HepG2 (cell line): ENCODE measurements around the gene ZNF816. TPM values are rescaled to one million over a fixed set of nuclear protein-coding genes. Genes with fewer than 3 reads are reported as not detected.

Source experiments
- ATAC-seq: fragments of 200-7000 bp; cut with Tn5 transposase; 3 replicates; pipeline ENCODE4 v1.9.1; 2020; ENCODE audit warnings: mild to moderate bottlenecking, moderate library complexity
- BruUV-seq: library from RNA; stranded (reverse); fragments of 400-500 nt; replicated peaks from 2 replicates; lab custom pipeline; 2021; lab: Mats Ljungman, UMichigan
- CTCF ChIA-PET: fragments of 300-600 bp; formaldehyde crosslinking; extraction: SDS; loops from one replicate; lab custom pipeline; 2021; ENCODE audit warnings: low total read pairs, inconsistent platforms, low intra/inter-chr PET ratio; lab: Yijun Ruan, JAX
- POLR2A ChIA-PET: fragments of 350-600 bp; sonication (Branson Sonifier 250); formaldehyde crosslinking; loops from one replicate; lab custom pipeline; 2020; ENCODE audit warnings: antibody characterized with exemption, inconsistent platforms; lab: Yijun Ruan, JAX
- DNase-seq: peaks from one replicate; pipeline ENCODE4 v3.0.0-alpha.2; 2015; ENCODE audit warnings: low spot score
- FAIRE-seq: peaks from 3 replicates; lab custom pipeline; 2011; peaks lifted over from hg19 to GRCh38; lab: Jason Lieb, UNC
- H2AFZ ChIP-seq: one replicate; pipeline ENCODE4 v1.6.1; 2011; ENCODE audit warnings: low read length, inconsistent platforms
- H3K27ac ChIP-seq: fragments of 300-600 bp; 3 replicates; pipeline ENCODE4 v1.8.0; 2011; ENCODE audit warnings: mixed run types, mild to moderate bottlenecking, mixed read lengths, low read length, inconsistent platforms; ENCODE audit not compliant: insufficient read depth; ENCODE audit errors: extremely low read length
- H3K27me3 ChIP-seq, 2 experiments: fragments of 200-600 bp in 1 of 2; 2 replicates in 1 of 2; 3 replicates in 1 of 2; pipeline versions ENCODE4 v1.6.0 to v1.8.0; 2011; ENCODE audit warnings: low read length in 2 of 2, mild to moderate bottlenecking in 2 of 2, moderate library complexity in 2 of 2, inconsistent platforms in 1 of 2; ENCODE audit not compliant: insufficient read depth in 2 of 2, control insufficient read depth in 1 of 2
- H3K36me3 ChIP-seq, 2 experiments: fragments of 200-600 bp in 1 of 2; replicated peaks in 1 of 2; 2 replicates in 1 of 2; 3 replicates in 1 of 2; pipeline versions ENCODE4 v1.5.1 to v1.8.0; 2011; ENCODE audit warnings: low read length in 2 of 2, inconsistent platforms in 1 of 2; ENCODE audit not compliant: insufficient read depth in 2 of 2, control insufficient read depth in 1 of 2
- H3K4me1 ChIP-seq: 2 replicates; pipeline ENCODE4 v1.5.1; 2012; ENCODE audit warnings: low read length, inconsistent platforms; ENCODE audit not compliant: insufficient read depth
- H3K4me2 ChIP-seq: 2 replicates; pipeline ENCODE4 v1.6.0; 2011; ENCODE audit warnings: low read depth, low read length, inconsistent platforms
- H3K4me3 ChIP-seq, 3 experiments: fragments of 200-600 bp in 1 of 3; sonication (generic), shearing (Covaris generic) in 1 of 3; replicated peaks in 1 of 3; 2 replicates each; pipeline ENCODE4 v1.5.1; 2011 to 2016; ENCODE audit warnings: low read length in 3 of 3, inconsistent platforms in 2 of 3, low read depth in 2 of 3, mild to moderate bottlenecking in 2 of 3, control low read depth in 1 of 3, mixed read lengths in 1 of 3; ENCODE audit not compliant: insufficient read depth in 1 of 3
- H3K79me2 ChIP-seq: one replicate; pipeline ENCODE4 v1.6.1; 2011; ENCODE audit warnings: low read length, inconsistent platforms; ENCODE audit not compliant: insufficient read depth
- H3K9ac ChIP-seq: 2 replicates; pipeline ENCODE4 v1.6.0; 2011; ENCODE audit warnings: mild to moderate bottlenecking, low read depth, low read length, inconsistent platforms; ENCODE audit not compliant: insufficient read depth
- H3K9me3 ChIP-seq: 2 replicates; pipeline ENCODE4 v1.5.1; 2012; ENCODE audit warnings: mild to moderate bottlenecking, low read length
- H4K20me1 ChIP-seq: 2 replicates; pipeline ENCODE4 v1.6.0; 2011; ENCODE audit warnings: inconsistent platforms, mild to moderate bottlenecking, low read length, moderate library complexity; ENCODE audit not compliant: insufficient read depth
- ARNT2 ChIP-seq: sonication (generic); formaldehyde crosslinking; IDR thresholded peaks from 2 replicates; pipeline ENCODE4 v1.8.0; 2022; ENCODE audit warnings: mild to moderate bottlenecking, low read depth, missing genetic modification reagents, moderate library complexity
- FOXA1 ChIP-seq, 2 experiments: fragments of 450-650 bp in 1 of 2; sonication (generic) in 1 of 2; formaldehyde crosslinking in 1 of 2; IDR thresholded peaks; 2 replicates each; pipeline versions ENCODE4 v1.4.0 to v1.6.1; 2016 to 2020; ENCODE audit warnings: missing genetic modification reagents in 1 of 2
- KLF15 ChIP-seq: sonication (generic); formaldehyde crosslinking; IDR thresholded peaks from 2 replicates; pipeline ENCODE4 v1.8.1; 2023; ENCODE audit warnings: borderline replicate concordance, mild to moderate bottlenecking, inconsistent platforms, missing genetic modification reagents, mixed read lengths
- MXI1 ChIP-seq: IDR thresholded peaks from 3 replicates; pipeline ENCODE4 v1.6.1; 2012; ENCODE audit warnings: low read depth, low read length, inconsistent platforms, borderline replicate concordance
- NPAS2 ChIP-seq: sonication (generic); formaldehyde crosslinking; IDR thresholded peaks from 2 replicates; pipeline ENCODE4 v1.8.0; 2022; ENCODE audit warnings: mild to moderate bottlenecking, missing genetic modification reagents, borderline replicate concordance
- POGZ ChIP-seq: sonication (generic); formaldehyde crosslinking; IDR thresholded peaks from 2 replicates; pipeline ENCODE4 v1.4.0; 2020; ENCODE audit warnings: mild to moderate bottlenecking, missing genetic modification reagents
- SAP130 ChIP-seq: IDR thresholded peaks from 2 replicates; pipeline ENCODE4 v1.6.1; 2016; ENCODE audit warnings: low read depth
- SMAD3 ChIP-seq: sonication (generic); formaldehyde crosslinking; IDR thresholded peaks from 2 replicates; pipeline ENCODE4 v1.4.0; 2020; ENCODE audit warnings: missing genetic modification reagents
- SOX13 ChIP-seq, 3 experiments: fragments of 450-650 bp in 1 of 3; sonication (generic) in 1 of 3; formaldehyde crosslinking in 1 of 3; IDR thresholded peaks in 2 of 3; conservative IDR thresholded peaks in 1 of 3; 2 replicates each; pipeline versions ENCODE4 v1.5.0 to v1.6.1; 2016 to 2020; ENCODE audit warnings: antibody characterized with exemption in 1 of 3, mild to moderate bottlenecking in 1 of 3, missing compliant biosample characterization in 1 of 3, missing genetic modification reagents in 1 of 3, moderate library complexity in 1 of 3
- TP53 ChIP-seq: sonication (generic); formaldehyde crosslinking; conservative IDR thresholded peaks from 2 replicates; pipeline ENCODE4 v1.4.0; 2020; ENCODE audit warnings: missing genetic modification reagents
- ZBTB8A ChIP-seq: sonication (generic); formaldehyde crosslinking; IDR thresholded peaks from 2 replicates; pipeline ENCODE4 v1.4.0; 2020; ENCODE audit warnings: mild to moderate bottlenecking, low read depth, missing genetic modification reagents, borderline replicate concordance
- ZNF549 ChIP-seq: sonication (generic); formaldehyde crosslinking; IDR thresholded peaks from 2 replicates; pipeline ENCODE4 v1.5.0; 2020; ENCODE audit warnings: missing genetic modification reagents
- ZNF564 ChIP-seq: sonication (generic); formaldehyde crosslinking; IDR thresholded peaks from 2 replicates; pipeline ENCODE4 v1.8.1; 2023; ENCODE audit warnings: mild to moderate bottlenecking, missing genetic modification reagents
- ZNF839 ChIP-seq: sonication (generic); formaldehyde crosslinking; IDR thresholded peaks from 2 replicates; pipeline ENCODE4 v1.4.0; 2020; ENCODE audit warnings: missing genetic modification reagents, mild to moderate bottlenecking, borderline replicate concordance
- WGBS: methylation state at CpG from one replicate; pipeline ENCODE4 v1.1.6; 2017; ENCODE audit warnings: low lambda C conversion rate; 5-methylcytosine and 5-hydroxymethylcytosine counted together
- in situ Hi-C: cut with HindIII; loops from 2 replicates; pipeline ENCODE4 v1.10.0; 2017; ENCODE audit warnings: low pct_unique_long_range_greater_than_20kb; ENCODE audit not compliant: extremely low pct_ligation_motif_present
- intact Hi-C: fragments of 100-400 bp; cut with micrococcal nuclease; formaldehyde crosslinking; loops from one replicate; pipeline ENCODE4 v1.10.0; 2022; ENCODE audit not compliant: unreplicated experiment
- polyA plus RNA-seq, 8 experiments: library from polyadenylated mRNA; depleted of rRNA in 3 of 8; stranded (reverse) in 7 of 8; unstranded in 1 of 8; fragments of >200 nt; fragmentation: Illumina TruSeq in 4 of 8; extraction: Trizol in 4 of 8; gene quantifications; 2 replicates each; pipeline versions ENCODE4 v1.2.1 to v1.2.3, GENCODE V29; 2011 to 2016; ENCODE audit warnings: low read depth in 4 of 8, missing spikeins in 1 of 8, mixed read lengths in 1 of 8; ENCODE audit not compliant: insufficient read depth in 1 of 8
- total RNA-seq, 5 experiments: library from RNA; depleted of rRNA; stranded (reverse); fragments of >200 nt; fragmentation: Illumina TruSeq; extraction: Trizol; gene quantifications; 2 replicates each; pipeline ENCODE4 v1.2.3, GENCODE V29; 2016; ENCODE audit warnings: low read depth in 1 of 5
- TF ChIP-seq, protein P1 (sequence below): sonication (generic); formaldehyde crosslinking; IDR thresholded peaks from 2 replicates; pipeline ENCODE4 v1.4.0; 2020; ENCODE audit warnings: missing genetic modification reagents
- TF ChIP-seq, protein P2 (sequence below), 2 experiments: sonication (generic) in 1 of 2; formaldehyde crosslinking in 1 of 2; IDR thresholded peaks; 2 replicates each; pipeline versions ENCODE4 v1.4.0 to v1.6.1; 2016 to 2020; ENCODE audit warnings: borderline replicate concordance in 1 of 2, low read depth in 1 of 2, mild to moderate bottlenecking in 1 of 2, missing genetic modification reagents in 1 of 2
- TF ChIP-seq, protein P3 (sequence below): sonication (generic); formaldehyde crosslinking; IDR thresholded peaks from 2 replicates; pipeline ENCODE4 v1.4.0; 2020; ENCODE audit warnings: missing genetic modification reagents

The ZNF816 gene
- total and polyA plus RNA-seq, 2 of the 13 experiments (the other 11 are each of a cell fraction or from before 2014, with no cell fraction given), result 5.2 to 14.1 TPM

DNA sequence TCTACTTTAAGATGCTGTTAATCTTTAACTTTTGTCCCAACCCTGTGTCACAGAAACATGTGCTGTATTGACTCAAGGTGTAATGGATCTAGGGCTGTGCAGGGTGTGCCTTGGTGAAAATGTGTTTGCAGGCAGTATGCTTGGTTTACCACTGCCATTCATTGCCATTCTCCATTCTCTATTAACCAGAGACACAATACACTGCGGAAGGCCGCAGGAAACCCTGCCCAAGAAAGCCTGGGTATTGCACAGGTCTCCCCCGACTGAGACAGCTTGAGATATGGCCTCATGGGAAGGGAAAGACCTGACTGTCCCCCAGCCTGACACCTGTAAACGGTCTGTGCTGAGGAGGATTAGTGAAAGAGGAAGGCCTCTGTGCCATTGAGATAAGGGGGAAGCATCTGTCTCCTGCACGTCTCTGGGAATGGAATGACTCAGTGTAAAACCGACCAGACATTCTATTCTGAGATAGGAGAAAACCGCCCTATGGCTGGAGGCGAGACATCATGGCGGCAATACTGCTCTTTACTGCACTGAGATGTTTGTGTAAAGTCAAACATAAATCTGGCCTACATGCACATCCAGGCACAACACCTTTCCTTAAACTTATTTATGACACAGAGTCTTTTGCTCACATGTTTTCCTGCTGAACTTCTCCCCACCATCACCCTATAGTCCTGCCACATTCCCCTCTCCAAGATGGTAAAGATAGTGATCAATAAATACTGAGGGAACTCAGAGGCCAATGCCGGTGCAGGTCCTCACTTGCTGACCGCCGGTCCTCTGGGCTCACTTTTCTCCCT, 26.3 kb downstream of the ZNF816 start:
- Histone ChIP-seq H3K79me2 (peaks cover 5% of the 10 kb centered on the region), H3K27me3 (no peaks in the 10 kb centered on the region), H3K4me3 (no peak overlapping the region), H3K36me3 (no peaks in the 10 kb centered on the region; a peak in 1 of 5 replicates), H3K27ac (no peak overlapping the region), H4K20me1 (no peaks in the 10 kb centered on the region), H3K4me1 (peaks cover 29% of the 10 kb centered on the region), H3K4me2 (peak overlapping the region; percentile 23; the same call in 1 of the 2 replicates), H3K9me3 (no peaks in the 10 kb centered on the region), H2AFZ (no peak overlapping the region), H3K9ac (no peak overlapping the region)
- ATAC-seq (peak; percentile 48; the same call in 2 of the 3 replicates), DNase-seq (peak; percentile 35), FAIRE-seq (no peak)
- ChIA-PET CTCF (no interaction called here), POLR2A (no interaction called here)
- intact Hi-C loops, result no loop called here
- BruUV-seq, result no TSS peak
- in situ Hi-C loops, result no loop called here
- 86% methylated on average over 10 of the region's 12 CpGs for WGBS
- TF ChIP-seq ZNF839 (no peak), FOXA1 (IDR thresholded peaks at IDR 0.05) (no peak), FOXA1 (CRISPR knock-in tag; IDR thresholded peaks at IDR 0.05) (peak; percentile 53; the same call in 1 of the 2 replicates), POGZ (0 out of 2 replicates have a peak, but pooled peaks have one; percentile 9), ZBTB8A (no peak), SOX13 (IDR thresholded peaks at IDR 0.05) (no peak), SOX13 (CRISPR knock-in tag; conservative IDR thresholded peaks at IDR 0.05 in 1 of 2, IDR thresholded peaks at IDR 0.05 in 1 of 2) (peak in 1 of 2 experiments; percentile 53; a peak in 2 of 4 replicates), NPAS2 (CRISPR knock-in tag) (no peak), SMAD3 (no peak), SAP130 (CRISPR knock-in tag) (peak; percentile 46), MXI1 (no peak), TP53 (CRISPR knock-in tag) (no peak), ARNT2 (CRISPR knock-in tag) (no peak), KLF15 (CRISPR knock-in tag) (no peak), ZNF564 (CRISPR knock-in tag) (no peak), ZNF549 (CRISPR knock-in tag) (no peak)
- TF ChIP-seq, protein P1, sequence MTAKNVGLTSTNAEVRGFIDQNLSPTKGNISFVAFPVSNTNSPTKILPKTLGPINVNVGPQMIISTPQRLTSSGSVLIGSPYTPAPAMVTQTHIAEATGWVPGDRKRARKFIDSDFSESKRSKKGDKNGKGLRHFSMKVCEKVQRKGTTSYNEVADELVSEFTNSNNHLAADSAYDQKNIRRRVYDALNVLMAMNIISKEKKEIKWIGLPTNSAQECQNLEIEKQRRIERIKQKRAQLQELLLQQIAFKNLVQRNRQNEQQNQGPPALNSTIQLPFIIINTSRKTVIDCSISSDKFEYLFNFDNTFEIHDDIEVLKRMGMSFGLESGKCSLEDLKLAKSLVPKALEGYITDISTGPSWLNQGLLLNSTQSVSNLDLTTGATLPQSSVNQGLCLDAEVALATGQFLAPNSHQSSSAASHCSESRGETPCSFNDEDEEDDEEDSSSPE (CRISPR knock-in tag), result no peak
- TF ChIP-seq, protein P2, sequence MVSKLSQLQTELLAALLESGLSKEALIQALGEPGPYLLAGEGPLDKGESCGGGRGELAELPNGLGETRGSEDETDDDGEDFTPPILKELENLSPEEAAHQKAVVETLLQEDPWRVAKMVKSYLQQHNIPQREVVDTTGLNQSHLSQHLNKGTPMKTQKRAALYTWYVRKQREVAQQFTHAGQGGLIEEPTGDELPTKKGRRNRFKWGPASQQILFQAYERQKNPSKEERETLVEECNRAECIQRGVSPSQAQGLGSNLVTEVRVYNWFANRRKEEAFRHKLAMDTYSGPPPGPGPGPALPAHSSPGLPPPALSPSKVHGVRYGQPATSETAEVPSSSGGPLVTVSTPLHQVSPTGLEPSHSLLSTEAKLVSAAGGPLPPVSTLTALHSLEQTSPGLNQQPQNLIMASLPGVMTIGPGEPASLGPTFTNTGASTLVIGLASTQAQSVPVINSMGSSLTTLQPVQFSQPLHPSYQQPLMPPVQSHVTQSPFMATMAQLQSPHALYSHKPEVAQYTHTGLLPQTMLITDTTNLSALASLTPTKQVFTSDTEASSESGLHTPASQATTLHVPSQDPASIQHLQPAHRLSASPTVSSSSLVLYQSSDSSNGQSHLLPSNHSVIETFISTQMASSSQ (IDR thresholded peaks at IDR 0.05; ENCODE audit: low read depth), result peak; percentile 73
- TF ChIP-seq, protein P2 (CRISPR knock-in tag; IDR thresholded peaks at IDR 0.05; ENCODE audit: borderline replicate concordance), result no peak
- TF ChIP-seq, protein P3, sequence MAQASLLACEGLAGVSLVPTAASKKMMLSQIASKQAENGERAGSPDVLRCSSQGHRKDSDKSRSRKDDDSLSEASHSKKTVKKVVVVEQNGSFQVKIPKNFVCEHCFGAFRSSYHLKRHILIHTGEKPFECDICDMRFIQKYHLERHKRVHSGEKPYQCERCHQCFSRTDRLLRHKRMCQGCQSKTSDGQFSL, result no peak
